Subcutaneous adipose tissue (tissue), 4 donors: ENCODE data around the gene ZDHHC19. TPM values are rescaled to one million over a fixed set of nuclear protein-coding genes. Genes with fewer than 3 reads are reported as not detected.

Experiments used
- CTCF ChIP-seq: fragments of 450-650 bp; IDR thresholded peaks from one replicate; pipeline ENCODE4 v1.5.1; 2016; ENCODE audit warnings: low read depth, mild to moderate bottlenecking, control low read depth, antibody characterized with exemption, moderate library complexity
- total RNA-seq, 4 donors: library from RNA; depleted of rRNA; stranded (reverse); fragments of >200 nt; gene quantifications; one replicate each; pipeline ENCODE4 v1.1.0, GENCODE V29; 2016

Gene ZDHHC19
- total RNA-seq, 4 donors from 2014 or later: not detected

GRCh38 chr3:196193736-196194541, 17.3 kb downstream of the ZDHHC19 start:
- no peak for TF ChIP-seq CTCF

DNA sequence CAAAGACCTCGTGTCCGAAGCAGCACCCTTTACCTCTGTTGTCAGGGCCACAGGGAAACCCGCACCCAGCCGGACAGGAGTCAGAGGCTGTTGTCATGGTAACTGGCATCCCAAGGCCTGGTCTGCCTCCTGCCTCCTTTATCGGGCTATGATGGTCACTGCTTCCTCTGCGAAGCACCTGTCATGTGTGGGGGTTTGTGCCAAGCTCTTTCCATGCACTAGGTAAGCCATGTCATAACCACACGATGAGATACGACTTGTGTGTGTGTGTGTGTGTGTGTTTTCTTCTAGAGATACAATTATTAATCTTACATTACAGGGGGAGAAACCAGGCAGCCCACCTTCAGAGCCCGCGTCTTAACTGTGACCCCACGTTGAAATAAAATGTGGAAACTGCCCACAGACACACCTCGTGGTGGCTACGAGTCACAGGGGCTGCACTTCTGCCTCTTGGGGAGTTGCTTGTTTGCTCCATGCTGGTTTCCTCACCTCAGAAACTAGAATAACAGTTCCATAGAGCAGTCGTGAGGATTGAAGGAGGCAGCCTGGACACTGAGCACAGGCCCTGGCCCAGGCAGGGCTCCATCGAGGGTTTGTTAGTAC, 18.0 kb downstream of the ZDHHC19 start:
- TF ChIP-seq CTCF: no peak

GRCh38 chr3:196192524-196193051, 18.6 kb downstream of the ZDHHC19 start:
- no peak for TF ChIP-seq CTCF

GRCh38 chr3:196192036-196192523, 19.1 kb downstream of the ZDHHC19 start:
- no peak for TF ChIP-seq CTCF

DNA sequence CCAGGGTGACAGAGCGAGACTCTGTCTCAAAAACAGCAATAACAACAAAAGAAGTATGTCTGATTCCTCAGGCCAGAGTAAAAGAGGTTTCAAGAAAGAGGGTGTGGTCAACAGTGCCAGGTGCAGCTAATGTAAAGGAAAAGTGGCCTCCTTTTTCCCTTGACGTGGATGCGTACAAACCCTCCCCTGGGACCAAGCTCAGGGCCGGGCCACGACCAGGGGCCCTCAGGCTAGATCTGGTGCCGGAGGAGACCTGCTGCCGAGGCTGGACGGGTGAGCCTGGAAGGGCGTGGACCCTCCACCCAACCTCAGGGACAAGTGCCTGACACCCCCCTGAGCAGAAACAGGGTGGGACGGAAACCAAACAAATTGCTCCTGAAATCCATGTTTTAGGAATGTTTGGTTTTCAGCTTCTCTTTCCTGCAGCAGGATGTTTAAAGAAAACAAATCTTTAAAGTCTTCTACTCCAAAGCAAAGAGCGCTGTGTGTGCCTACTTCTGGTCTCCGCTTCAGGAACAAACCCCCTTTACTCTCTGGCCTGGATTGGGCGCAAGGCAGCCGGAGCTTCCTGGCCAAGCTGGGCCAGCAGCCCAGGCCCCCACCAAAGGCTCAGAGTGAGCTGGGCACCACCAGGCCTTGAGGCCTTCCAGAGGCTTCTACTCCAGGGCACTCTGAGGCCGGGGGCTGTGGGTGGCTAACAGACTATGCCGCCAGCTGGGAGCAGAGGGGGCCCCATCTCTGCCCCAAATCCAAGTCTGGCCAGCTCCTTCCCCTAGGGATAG, 21.4 kb downstream of the ZDHHC19 start:
- no peak for TF ChIP-seq CTCF

DNA sequence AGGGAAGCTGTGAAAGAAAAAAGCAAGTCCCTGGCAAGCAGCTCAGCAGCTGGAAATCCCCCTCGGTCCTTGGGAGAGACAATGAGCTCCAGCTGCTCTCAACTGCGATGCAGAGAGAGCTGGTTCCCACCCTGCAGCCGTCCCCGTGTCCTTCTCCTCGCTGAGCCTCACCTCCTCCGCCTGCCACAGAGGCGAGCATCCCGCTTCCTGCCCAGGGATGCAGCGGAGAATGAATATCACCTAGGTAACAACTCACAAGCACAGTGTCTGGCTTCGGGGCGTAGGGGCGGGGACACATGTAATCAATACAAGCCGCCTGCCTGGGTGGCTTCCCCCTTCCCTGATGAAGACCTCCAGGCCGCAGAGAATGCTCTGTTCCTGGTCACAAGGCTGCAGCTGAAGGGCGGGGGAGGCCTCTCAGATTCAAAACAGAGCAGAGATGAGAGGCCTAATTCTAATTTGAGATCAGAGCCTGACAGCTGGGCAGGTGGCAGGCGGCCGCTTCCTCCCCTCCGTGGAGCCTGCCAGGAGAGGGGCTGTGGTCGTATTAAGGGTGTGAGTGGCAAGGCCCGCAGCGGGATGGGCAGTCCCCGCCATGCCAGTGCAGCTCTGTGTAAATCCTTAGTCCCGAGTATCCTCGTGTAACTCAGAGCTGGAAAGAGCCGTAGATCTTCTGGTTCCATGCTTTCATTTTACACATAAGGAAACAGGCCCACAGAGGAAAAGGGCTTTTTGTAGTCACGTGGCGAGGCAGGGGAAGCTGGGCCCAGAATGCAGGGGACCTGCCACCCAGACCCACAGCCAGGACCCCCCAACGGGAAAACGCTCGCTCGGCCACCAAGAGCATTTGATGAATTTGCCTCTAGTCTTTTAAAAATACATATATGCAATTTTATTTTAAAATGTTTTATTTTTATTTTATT, 24.3 kb downstream of the ZDHHC19 start:
- TF ChIP-seq CTCF: no peak
